ENCODE results near the gene CNN1. TPM values are rescaled to one million over a fixed set of nuclear protein-coding genes. Genes with fewer than 3 reads are reported as not detected.
A peak's percentile ranks its signal among the peaks of the same experiment; 100 is the strongest.

The CNN1 gene
- total and polyA plus RNA-seq, 2 of the 13 experiments (the other 11 are each of a cell fraction or from before 2014, with no cell fraction given): 0.70 to 1.1 TPM

DNA sequence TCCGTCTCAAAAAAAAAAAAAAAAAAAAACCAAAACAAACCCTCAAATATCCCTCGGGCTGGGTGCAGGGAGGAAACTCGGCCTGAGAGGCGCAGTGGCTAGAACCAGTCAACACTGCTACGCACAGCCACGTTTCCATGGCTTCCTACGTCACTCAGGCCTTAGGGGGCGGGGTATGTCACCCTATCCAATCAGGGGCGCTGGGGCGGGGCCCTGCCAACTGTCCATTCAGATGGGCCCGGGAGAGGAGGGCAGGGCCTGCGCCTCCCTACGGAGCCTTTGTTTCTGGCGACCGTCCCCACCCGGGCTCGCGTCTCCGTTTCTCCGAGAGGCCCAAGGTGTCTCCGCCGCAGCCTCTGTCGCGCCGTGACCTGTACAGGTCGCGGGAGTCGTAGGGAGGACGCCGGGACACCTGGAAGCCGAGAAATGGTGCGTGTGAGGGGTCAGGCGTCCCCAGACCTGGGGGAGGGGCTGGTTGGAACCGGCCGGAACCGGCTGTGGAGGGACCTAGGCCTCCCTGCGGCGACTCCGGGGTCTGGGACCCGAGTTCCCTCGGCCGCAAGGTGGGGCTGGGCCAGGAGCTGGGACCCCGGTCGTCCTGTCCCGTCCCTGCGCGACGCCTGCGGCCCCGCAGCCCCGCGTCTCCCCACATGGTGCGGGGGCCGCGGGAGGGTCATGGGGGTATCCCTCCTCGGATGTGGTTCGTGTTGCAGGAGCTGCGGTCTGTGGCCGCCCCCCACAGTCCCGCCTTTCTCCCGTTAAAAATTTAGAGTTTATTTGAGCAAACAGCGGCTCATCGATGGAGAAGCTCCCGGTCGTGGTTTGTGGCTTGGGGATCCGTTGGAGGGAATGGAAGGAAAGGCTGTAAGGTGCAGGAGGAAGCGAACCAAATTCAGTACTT lies 58.8 kb downstream of the CNN1 start, which contains the start of gene ZNF627 (continued):
- TF ChIP-seq, protein P1, sequence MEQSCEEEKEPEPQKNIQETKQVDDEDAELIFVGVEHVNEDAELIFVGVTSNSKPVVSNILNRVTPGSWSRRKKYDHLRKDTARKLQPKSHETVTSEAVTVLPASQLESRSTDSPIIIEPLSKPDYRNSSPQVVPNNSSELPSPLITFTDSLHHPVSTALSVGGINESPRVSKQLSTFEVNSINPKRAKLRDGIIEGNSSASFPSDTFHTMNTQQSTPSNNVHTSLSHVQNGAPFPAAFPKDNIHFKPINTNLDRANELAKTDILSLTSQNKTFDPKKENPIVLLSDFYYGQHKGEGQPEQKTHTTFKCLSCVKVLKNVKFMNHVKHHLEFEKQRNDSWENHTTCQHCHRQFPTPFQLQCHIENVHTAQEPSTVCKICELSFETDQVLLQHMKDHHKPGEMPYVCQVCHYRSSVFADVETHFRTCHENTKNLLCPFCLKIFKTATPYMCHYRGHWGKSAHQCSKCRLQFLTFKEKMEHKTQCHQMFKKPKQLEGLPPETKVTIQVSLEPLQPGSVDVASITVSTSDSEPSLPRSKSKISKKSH (CRISPR knock-in tag; IDR thresholded peaks at IDR 0.05; ENCODE audit: borderline replicate concordance): peak; percentile 75
- TF ChIP-seq, protein P2, sequence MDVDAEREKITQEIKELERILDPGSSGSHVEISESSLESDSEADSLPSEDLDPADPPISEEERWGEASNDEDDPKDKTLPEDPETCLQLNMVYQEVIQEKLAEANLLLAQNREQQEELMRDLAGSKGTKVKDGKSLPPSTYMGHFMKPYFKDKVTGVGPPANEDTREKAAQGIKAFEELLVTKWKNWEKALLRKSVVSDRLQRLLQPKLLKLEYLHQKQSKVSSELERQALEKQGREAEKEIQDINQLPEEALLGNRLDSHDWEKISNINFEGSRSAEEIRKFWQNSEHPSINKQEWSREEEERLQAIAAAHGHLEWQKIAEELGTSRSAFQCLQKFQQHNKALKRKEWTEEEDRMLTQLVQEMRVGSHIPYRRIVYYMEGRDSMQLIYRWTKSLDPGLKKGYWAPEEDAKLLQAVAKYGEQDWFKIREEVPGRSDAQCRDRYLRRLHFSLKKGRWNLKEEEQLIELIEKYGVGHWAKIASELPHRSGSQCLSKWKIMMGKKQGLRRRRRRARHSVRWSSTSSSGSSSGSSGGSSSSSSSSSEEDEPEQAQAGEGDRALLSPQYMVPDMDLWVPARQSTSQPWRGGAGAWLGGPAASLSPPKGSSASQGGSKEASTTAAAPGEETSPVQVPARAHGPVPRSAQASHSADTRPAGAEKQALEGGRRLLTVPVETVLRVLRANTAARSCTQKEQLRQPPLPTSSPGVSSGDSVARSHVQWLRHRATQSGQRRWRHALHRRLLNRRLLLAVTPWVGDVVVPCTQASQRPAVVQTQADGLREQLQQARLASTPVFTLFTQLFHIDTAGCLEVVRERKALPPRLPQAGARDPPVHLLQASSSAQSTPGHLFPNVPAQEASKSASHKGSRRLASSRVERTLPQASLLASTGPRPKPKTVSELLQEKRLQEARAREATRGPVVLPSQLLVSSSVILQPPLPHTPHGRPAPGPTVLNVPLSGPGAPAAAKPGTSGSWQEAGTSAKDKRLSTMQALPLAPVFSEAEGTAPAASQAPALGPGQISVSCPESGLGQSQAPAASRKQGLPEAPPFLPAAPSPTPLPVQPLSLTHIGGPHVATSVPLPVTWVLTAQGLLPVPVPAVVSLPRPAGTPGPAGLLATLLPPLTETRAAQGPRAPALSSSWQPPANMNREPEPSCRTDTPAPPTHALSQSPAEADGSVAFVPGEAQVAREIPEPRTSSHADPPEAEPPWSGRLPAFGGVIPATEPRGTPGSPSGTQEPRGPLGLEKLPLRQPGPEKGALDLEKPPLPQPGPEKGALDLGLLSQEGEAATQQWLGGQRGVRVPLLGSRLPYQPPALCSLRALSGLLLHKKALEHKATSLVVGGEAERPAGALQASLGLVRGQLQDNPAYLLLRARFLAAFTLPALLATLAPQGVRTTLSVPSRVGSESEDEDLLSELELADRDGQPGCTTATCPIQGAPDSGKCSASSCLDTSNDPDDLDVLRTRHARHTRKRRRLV (CRISPR knock-in tag; IDR thresholded peaks at IDR 0.05): peak; percentile 77
- TF ChIP-seq SYNCRIP (IDR thresholded peaks at IDR 0.05; ENCODE audit: insufficient read depth, low read depth, low read length) (no peak), MYC (CRISPR knock-in tag; IDR thresholded peaks at IDR 0.05; ENCODE audit: borderline replicate concordance) (peak; percentile 74; the same call in 1 of the 2 replicates), ZBTB7A (CRISPR knock-in tag; IDR thresholded peaks at IDR 0.05) (peak; percentile 57; the same call in 1 of the 2 replicates), ATRX (CRISPR knock-in tag; IDR thresholded peaks at IDR 0.05; ENCODE audit: borderline replicate concordance) (0 out of 2 replicates have a peak, but pooled peaks have one; percentile 32), ZNF619 (CRISPR knock-in tag; IDR thresholded peaks at IDR 0.05) (peak; percentile 75; the same call in 1 of the 2 replicates)
- TF ChIP-seq, protein P3, sequence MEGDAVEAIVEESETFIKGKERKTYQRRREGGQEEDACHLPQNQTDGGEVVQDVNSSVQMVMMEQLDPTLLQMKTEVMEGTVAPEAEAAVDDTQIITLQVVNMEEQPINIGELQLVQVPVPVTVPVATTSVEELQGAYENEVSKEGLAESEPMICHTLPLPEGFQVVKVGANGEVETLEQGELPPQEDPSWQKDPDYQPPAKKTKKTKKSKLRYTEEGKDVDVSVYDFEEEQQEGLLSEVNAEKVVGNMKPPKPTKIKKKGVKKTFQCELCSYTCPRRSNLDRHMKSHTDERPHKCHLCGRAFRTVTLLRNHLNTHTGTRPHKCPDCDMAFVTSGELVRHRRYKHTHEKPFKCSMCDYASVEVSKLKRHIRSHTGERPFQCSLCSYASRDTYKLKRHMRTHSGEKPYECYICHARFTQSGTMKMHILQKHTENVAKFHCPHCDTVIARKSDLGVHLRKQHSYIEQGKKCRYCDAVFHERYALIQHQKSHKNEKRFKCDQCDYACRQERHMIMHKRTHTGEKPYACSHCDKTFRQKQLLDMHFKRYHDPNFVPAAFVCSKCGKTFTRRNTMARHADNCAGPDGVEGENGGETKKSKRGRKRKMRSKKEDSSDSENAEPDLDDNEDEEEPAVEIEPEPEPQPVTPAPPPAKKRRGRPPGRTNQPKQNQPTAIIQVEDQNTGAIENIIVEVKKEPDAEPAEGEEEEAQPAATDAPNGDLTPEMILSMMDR (CRISPR knock-in tag; IDR thresholded peaks at IDR 0.05): peak; percentile 43; the same call in 1 of the 2 replicates
- TF ChIP-seq, protein P4, sequence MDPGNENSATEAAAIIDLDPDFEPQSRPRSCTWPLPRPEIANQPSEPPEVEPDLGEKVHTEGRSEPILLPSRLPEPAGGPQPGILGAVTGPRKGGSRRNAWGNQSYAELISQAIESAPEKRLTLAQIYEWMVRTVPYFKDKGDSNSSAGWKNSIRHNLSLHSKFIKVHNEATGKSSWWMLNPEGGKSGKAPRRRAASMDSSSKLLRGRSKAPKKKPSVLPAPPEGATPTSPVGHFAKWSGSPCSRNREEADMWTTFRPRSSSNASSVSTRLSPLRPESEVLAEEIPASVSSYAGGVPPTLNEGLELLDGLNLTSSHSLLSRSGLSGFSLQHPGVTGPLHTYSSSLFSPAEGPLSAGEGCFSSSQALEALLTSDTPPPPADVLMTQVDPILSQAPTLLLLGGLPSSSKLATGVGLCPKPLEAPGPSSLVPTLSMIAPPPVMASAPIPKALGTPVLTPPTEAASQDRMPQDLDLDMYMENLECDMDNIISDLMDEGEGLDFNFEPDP (CRISPR knock-in tag; conservative IDR thresholded peaks at IDR 0.05): no peak

Measured in HepG2 (cell line).